T-helper 2 cell treated with Interferon-gamma antibody and Interleukin-4, amounts not matched to agents 5 μg/mL and 100 μg/mL, for 36 hours (primary cell): Measurements from ENCODE around the gene FAT3.

Experiments used
- DNase-seq: peaks from one replicate; pipeline ENCODE4 v3.0.0; 2021; ENCODE audit warnings: low spot score
- H3K27ac Mint-ChIP-seq: one replicate; pipeline ENCODE4 v1.8.0; 2021; ENCODE audit warnings: mild to moderate bottlenecking, mixed read lengths
- H3K27me3 Mint-ChIP-seq: one replicate; pipeline ENCODE4 v1.8.0; 2021; ENCODE audit warnings: low read depth, mixed read lengths
- H3K36me3 Mint-ChIP-seq: one replicate; pipeline ENCODE4 v1.8.0; 2021; ENCODE audit warnings: low read depth, mixed read lengths
- H3K4me1 Mint-ChIP-seq: one replicate; pipeline ENCODE4 v1.8.0; 2021; ENCODE audit warnings: low read depth, mixed read lengths
- H3K4me3 Mint-ChIP-seq: one replicate; pipeline ENCODE4 v1.8.0; 2022; ENCODE audit warnings: mild to moderate bottlenecking, moderate library complexity, mixed read lengths
- H3K9me3 Mint-ChIP-seq: one replicate; pipeline ENCODE4 v1.8.0; 2021; ENCODE audit warnings: mixed read lengths

The FAT3 gene

DNA sequence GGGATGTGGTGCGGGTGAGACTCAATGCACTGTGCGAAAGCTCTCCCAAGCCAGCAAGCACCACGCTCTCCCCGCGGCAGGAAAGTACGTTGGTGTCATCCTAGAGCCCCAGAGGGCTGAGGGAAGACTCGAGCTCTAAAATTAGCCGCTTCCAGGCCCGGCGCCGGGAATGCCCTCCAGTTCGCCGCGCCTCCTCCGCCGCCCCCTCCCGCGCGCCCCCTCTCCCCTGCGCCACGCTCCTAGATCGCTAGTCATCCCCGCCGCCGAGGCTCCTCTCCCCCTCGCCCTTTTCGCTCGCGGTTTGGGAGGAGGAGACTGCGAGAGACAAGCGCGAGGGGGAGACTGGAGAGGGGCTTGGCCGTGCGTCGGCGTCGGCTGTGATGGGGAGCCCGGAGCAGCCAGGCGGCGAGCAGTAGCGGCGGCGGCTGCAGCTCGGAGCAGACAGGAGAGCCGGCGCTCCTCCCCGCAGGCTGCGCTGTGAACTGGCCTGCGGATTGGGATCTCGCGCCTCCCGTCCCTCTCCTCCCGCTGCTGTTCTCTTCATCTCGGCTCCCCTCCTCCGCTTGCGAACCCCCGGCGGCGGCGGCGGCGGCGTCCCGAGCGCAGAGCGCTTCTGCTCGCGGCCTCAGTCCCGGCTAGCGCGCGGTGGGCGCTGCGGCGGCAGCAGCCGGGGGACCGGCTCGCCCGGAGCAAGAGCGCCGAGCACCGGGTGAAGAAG lies at the start of gene FAT3:
TSS of gene FAT3 (plus strand) at position 412 of the 718 bp plus-strand sequence. CDS start 127,295 bp downstream, outside the sequence.
- Mint-ChIP-seq H3K4me1 (no peaks in the 10 kb centered on the region), H3K27me3 (peaks cover 54% of the 10 kb centered on the region), H3K9me3 (no peaks in the 10 kb centered on the region), H3K4me3 (no peak within 1 kb of the TSS), H3K36me3 (no peaks in the 10 kb centered on the region), H3K27ac (no peak within 1 kb of the TSS)
- DNase-seq, result no peak

DNA sequence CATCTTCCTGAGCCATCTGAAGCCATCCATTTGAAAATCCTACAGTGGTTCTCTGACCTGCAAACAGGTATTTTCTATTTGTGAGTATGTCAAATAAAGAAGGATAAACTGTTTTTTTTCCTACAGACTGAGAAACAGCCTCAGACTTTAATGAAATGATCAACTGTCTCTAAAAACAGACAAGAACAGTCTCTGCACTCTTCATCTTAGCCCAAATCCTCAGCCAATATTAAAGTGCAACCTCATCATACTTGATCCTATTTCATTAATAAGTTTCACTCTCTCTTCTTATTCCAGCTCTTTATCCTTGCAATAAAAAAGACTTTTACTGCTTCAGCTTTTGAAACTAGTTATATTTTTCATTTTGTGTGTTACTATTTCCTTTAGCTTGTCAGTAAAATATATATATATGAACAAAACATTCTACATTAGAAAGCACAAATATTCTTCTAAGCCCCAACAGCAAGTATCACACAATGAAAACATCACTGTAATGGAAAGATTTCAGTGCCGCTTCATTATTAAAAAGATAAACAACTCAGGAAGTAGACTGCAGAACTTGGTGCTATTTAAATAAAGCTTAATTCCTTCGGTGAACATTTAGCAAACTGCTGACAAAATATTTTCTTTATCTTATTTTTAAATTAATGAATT lies 45.5 kb upstream of the FAT3 start:
- Mint-ChIP-seq H3K36me3 (no peaks in the 10 kb centered on the region), H3K4me1 (no peaks in the 10 kb centered on the region), H3K9me3 (peaks cover 4% of the 10 kb centered on the region), H3K27ac (no peak overlapping the region), H3K4me3 (no peak overlapping the region), H3K27me3 (no peaks in the 10 kb centered on the region)
- no peak for DNase-seq

DNA sequence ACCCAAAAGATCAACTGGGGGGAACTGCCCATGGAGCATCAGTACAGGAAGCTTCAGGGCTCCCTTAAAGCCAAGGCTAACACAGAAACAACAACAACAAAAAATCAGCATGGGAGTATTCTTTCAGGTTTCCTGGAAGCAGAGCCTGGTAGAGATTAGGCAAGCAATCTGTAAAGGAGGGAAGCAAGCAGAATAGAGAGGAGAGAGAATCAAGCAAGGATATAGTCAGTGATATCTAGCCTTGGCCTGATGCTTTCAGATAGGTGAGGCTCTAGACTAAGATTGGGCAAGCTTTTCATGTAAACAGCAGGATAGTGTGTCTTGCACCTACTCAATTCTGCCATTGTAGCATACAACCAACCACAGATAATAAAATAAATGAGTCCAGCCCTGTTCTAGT lies 44.4 kb upstream of the FAT3 start:
- Mint-ChIP-seq H3K27me3 (no peaks in the 10 kb centered on the region), H3K4me1 (no peaks in the 10 kb centered on the region), H3K4me3 (no peak overlapping the region), H3K9me3 (peaks cover 4% of the 10 kb centered on the region), H3K27ac (no peak overlapping the region), H3K36me3 (no peaks in the 10 kb centered on the region)
- no peak for DNase-seq

DNA sequence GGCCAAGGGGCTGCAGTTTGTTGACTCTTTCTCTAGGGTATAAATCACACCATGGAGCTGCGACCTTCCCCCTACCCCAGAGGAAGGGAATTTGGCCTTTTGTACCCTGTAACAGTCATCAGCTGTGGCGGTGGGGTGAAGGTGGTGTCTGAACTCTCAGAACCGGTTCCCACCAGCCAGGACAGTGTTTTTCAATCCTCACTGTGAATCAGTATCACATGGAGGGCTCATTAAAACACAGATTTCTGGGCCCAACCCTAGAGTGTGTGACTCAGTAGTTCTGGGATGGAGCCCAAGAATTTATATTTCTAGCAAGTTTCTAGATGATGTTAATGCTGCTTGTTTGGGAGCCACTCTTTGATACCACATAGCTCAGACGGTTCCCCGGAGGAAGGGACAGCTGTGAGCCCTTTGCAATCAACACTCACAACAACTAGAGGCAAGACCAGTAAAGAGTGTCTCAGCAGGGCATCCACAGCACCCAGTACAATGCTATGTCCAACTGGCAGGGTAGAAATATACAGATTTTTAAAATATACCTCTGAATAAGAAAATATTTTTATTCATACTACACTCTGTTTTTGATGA lies 43.9 kb upstream of the FAT3 start:
- DNase-seq, result no peak
- H3K9me3 Mint-ChIP-seq, result peaks cover 4% of the 10 kb centered on the region
- H3K4me3 Mint-ChIP-seq, result no peak overlapping the region

DNA sequence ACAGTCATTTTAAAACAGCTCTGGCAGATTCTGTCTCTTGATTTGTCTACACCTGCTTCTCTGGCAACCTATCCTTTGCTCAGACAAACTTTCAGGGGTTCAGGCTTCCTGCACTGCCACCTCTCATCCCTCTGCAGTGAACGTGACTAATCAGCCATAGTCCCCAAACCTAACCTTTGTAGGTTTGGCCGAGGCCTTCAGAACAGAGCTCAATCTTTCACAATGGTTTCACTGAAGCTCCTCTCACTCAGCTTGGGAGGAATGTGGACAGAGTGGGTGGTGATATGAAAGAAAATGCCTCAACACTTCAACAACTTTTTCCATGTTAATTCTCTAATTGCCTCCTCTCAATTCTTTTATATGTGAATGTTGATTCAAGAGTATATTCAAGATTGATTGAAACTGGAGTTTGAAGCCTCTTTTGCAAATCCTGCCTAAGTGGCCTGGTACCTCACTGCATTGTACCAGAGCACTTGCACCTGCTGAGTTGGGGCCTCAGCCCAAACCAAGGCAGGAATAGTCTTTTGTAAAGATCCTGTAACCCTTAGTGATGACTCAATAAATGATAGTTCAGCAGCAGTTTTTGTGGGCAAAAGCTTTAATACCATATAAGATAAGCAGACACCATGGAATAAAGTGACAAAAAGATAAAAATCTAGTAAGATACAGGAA lies 33.9 kb upstream of the FAT3 start:
- Mint-ChIP-seq H3K27me3 (no peaks in the 10 kb centered on the region), H3K36me3 (no peaks in the 10 kb centered on the region), H3K27ac (no peak overlapping the region), H3K9me3 (no peaks in the 10 kb centered on the region), H3K4me3 (no peak overlapping the region), H3K4me1 (no peaks in the 10 kb centered on the region)
- DNase-seq, result no peak

More for the DNA sequence above, 43.9 kb upstream of the FAT3 start:
- Mint-ChIP-seq H3K27me3 (no peaks in the 10 kb centered on the region), H3K36me3 (no peaks in the 10 kb centered on the region), H3K27ac (no peak overlapping the region), H3K4me1 (no peaks in the 10 kb centered on the region)

DNA sequence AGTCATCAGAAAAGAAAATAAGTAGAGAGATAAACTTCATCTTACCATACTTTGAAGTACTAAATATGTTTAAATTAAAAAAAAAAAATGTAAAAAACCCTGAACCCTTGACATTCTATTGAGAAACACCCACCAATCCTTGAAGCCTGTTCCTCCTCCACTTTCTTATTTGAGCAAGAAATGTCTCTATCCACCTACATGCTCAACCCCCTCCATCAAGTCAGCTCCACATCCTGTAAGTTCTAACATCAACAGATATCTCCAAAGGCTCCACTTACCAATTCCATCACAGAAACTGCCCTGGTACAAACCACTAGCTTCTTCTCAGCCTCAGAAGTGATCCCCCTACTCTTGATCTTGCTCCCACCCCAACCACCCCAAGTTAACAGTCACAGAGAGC lies 32.5 kb upstream of the FAT3 start:
- Mint-ChIP-seq H3K27ac (no peak overlapping the region), H3K36me3 (no peaks in the 10 kb centered on the region), H3K4me3 (no peak overlapping the region), H3K4me1 (no peaks in the 10 kb centered on the region), H3K27me3 (no peaks in the 10 kb centered on the region), H3K9me3 (peaks cover 2% of the 10 kb centered on the region)
- no peak for DNase-seq

DNA sequence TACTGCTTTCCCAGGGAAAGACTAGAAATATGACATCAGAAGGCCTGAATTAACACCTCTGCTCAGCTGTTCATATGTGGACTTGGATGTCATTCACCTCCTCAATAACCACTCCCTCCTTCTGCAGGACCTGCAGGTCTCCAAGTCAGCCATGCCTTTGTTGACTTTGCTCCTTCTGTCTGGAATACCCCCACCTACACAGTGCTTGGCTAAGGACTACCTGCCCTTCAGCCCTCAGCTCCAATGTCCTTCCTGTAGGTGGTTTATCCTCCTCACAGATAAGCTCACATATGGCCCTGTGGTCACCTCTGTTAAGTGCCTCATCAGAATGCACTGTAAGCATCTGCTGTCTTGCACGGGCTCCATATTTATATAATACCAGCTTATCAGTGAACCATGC lies 26.4 kb upstream of the FAT3 start:
- Mint-ChIP-seq H3K4me1 (no peaks in the 10 kb centered on the region), H3K9me3 (peaks cover 8% of the 10 kb centered on the region), H3K4me3 (no peak overlapping the region), H3K27ac (no peak overlapping the region), H3K27me3 (no peaks in the 10 kb centered on the region), H3K36me3 (no peaks in the 10 kb centered on the region)
- DNase-seq, result no peak

DNA sequence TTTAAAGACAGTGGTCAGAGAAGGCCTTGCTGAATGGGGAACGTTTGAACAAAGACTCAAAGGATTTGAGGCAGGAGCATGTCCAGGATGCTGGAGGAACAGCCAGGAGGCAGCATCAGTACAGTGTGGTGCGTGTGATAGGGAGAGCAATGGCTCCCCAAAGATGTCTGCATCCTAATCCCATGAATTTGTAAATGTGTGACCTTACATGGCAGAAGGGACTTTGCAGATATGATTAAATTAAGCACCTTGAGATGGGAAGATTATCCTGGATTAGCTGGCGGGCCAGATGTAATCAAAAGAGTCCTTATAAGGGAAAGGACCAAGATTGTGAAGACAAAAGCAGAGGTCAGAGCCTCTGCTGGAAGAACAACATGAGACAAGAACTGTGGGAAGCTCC lies 24.6 kb upstream of the FAT3 start:
- Mint-ChIP-seq H3K9me3 (peaks cover 8% of the 10 kb centered on the region), H3K4me3 (no peak overlapping the region), H3K27ac (no peak overlapping the region), H3K27me3 (no peaks in the 10 kb centered on the region), H3K4me1 (no peaks in the 10 kb centered on the region), H3K36me3 (no peaks in the 10 kb centered on the region)
- no peak for DNase-seq

DNA sequence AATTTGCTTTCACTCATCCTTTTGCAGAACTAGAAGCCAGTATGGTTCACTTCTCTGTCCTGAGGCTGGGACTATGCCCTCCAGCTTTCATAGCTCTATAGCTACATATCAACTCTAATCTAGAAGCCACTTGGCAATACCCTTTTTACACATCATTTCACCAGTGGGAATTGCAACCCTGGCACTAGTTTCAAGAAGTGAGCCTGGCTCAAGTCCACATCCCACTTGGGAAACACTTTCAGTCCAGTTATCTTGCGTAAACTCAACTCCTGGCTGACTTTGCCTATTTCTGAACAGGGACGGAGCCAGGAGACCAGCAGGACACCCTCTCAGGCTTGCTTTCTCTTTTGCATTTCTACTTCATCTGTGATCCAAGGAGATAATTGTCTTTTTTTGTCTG lies 19.9 kb upstream of the FAT3 start:
- Mint-ChIP-seq H3K4me1 (no peaks in the 10 kb centered on the region), H3K9me3 (peaks cover 4% of the 10 kb centered on the region), H3K27me3 (no peaks in the 10 kb centered on the region), H3K36me3 (no peaks in the 10 kb centered on the region), H3K4me3 (no peak overlapping the region), H3K27ac (no peak overlapping the region)
- no peak for DNase-seq

DNA sequence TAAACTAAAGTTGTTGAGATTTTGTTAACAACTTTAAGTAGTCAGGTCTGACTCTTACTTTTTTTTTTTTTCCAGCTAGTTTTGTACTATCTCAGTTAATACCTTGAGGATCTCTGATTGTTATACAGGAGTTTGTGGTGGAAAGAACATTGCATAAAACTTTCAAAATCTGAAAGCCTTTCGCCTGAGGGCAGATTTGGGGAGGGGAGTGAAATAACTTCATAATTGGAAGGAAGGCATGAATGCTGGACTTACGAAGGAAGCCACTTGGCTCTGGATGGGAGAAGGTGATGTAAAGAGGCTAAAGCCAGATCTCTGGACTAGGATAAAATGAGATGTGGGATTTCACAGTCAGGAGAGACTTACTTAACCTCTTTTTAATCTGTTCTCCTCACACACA lies 18.2 kb upstream of the FAT3 start:
- H3K27ac Mint-ChIP-seq, result no peak overlapping the region
- no peaks in the 10 kb centered on the region for H3K36me3 Mint-ChIP-seq
- no peak for DNase-seq
- H3K4me3 Mint-ChIP-seq, result no peak overlapping the region
- H3K27me3 Mint-ChIP-seq, result no peaks in the 10 kb centered on the region
- H3K4me1 Mint-ChIP-seq, result no peaks in the 10 kb centered on the region
- no peaks in the 10 kb centered on the region for H3K9me3 Mint-ChIP-seq

DNA sequence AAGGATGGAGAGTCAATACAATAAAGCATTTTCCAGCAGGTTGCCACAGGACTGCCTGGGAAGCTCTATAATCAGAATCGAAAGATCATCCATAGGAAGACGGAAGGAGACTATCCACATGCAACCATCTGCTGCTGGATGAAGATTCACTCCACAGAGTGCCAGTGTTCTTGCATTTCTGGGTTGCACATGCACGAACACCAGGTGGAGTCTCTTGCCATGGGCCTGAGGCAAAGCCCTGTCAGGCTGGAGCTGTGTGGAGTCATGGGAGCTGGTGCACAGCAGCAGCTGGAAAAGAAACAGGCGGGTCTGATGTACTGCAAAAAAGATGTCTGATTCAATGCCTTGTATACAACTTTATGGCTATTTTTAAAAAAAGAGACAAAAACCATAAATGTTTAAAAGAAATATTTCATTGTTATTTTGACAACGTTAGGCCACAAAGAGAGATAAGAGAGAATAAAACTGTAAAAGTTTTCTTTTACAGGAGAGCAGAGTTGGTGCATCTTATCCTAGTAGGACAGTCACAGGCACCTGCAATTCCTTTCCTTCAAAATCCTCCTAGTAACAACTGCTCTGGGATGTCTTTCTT lies 12.9 kb upstream of the FAT3 start:
- Mint-ChIP-seq H3K4me3 (no peak overlapping the region), H3K36me3 (no peaks in the 10 kb centered on the region), H3K9me3 (no peaks in the 10 kb centered on the region), H3K27me3 (no peaks in the 10 kb centered on the region), H3K4me1 (no peaks in the 10 kb centered on the region), H3K27ac (no peak overlapping the region)
- no peak for DNase-seq

DNA sequence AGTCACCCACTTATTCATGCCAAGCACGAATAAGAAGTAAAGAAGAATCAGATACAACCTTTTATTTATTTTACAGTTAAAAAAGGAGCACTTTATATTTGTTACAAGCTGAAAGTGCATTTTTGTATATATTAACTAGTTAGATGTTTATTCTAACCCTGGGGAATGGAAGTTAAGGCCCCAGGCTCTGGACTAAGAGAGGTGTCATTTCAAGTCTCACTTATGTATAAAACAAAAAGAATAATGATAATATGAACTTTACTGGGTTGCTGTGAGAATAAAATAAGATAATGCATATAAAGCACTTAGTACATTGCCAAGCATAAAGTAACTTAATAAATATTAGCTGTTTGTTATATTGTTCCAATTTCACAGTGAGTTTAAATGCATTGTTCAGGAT lies 12.1 kb upstream of the FAT3 start:
- no peak overlapping the region for H3K4me3 Mint-ChIP-seq
- H3K27ac Mint-ChIP-seq, result no peak overlapping the region
- H3K36me3 Mint-ChIP-seq, result no peaks in the 10 kb centered on the region
- no peaks in the 10 kb centered on the region for H3K4me1 Mint-ChIP-seq
- no peaks in the 10 kb centered on the region for H3K27me3 Mint-ChIP-seq
- DNase-seq, result no peak
- no peaks in the 10 kb centered on the region for H3K9me3 Mint-ChIP-seq

DNA sequence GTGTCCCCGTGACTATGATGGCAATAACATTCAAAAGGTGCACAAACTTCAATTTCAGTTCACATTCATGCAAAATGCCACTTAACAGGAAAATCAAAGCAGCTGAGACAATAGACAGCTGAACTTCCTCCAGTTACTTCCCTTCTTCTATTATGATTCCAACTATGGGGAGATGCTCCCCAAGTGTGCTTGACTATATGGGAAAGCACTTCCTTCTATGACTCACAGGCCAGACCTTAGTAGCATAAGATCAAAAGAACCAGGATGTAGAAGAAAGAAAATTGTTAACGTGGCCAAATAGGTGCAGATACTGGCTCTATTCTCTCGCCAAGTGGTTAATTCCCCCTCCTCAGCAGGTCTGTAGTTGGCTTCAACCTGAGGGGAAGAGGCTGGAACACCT lies 7.8 kb upstream of the FAT3 start:
- no peak overlapping the region for H3K4me3 Mint-ChIP-seq
- no peaks in the 10 kb centered on the region for H3K4me1 Mint-ChIP-seq
- no peak overlapping the region for H3K27ac Mint-ChIP-seq
- no peaks in the 10 kb centered on the region for H3K27me3 Mint-ChIP-seq
- no peak for DNase-seq
- H3K9me3 Mint-ChIP-seq, result no peaks in the 10 kb centered on the region
- H3K36me3 Mint-ChIP-seq, result no peaks in the 10 kb centered on the region

DNA sequence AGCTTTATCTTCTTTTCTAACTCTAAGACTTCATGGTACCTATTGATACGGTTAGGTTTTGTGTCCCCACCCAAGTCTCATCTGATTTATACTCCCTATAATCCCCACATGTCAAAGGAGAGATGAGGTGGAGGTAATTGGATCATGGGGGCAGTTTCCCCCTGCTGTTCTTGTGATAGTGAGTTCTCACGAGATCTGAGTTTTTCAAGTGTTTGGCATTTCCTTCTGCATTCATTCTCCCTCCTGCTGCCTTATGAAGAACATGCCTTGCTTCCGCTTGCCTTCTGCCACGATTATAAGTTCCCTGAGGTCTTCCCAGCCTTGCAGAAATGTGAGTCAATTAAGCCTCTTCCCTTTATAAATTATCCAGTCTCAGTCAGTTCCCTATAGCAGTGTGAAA lies 5.1 kb upstream of the FAT3 start:
- Mint-ChIP-seq H3K27me3 (peaks cover 21% of the 10 kb centered on the region), H3K4me1 (no peaks in the 10 kb centered on the region), H3K27ac (no peak overlapping the region), H3K9me3 (no peaks in the 10 kb centered on the region), H3K4me3 (no peak overlapping the region), H3K36me3 (no peaks in the 10 kb centered on the region)
- DNase-seq, result no peak
